BLaER1 (cell line): ENCODE measurements around the gene ACVR2B.

Source experiments
- H3K27ac ChIP-seq: shearing (Covaris generic); formaldehyde crosslinking; 2 replicates; pipeline ENCODE4 v1.8.1; 2022
- H3K27me3 ChIP-seq: shearing (Covaris generic); formaldehyde crosslinking; 2 replicates; pipeline ENCODE4 v1.8.1; 2022
- H3K36me3 ChIP-seq: shearing (Covaris generic); formaldehyde crosslinking; 2 replicates; pipeline ENCODE4 v1.8.1; 2022
- H3K4me1 ChIP-seq: shearing (Covaris generic); formaldehyde crosslinking; 2 replicates; pipeline ENCODE4 v1.8.1; 2022
- H3K4me2 ChIP-seq: shearing (Covaris generic); formaldehyde crosslinking; 2 replicates; pipeline ENCODE4 v1.8.1; 2022
- H3K4me3 ChIP-seq: shearing (Covaris generic); formaldehyde crosslinking; 2 replicates; pipeline ENCODE4 v1.8.1; 2022
- H3K9ac ChIP-seq: shearing (Covaris generic); formaldehyde crosslinking; 2 replicates; pipeline ENCODE4 v1.8.1; 2022
- H3K9me3 ChIP-seq: shearing (Covaris generic); formaldehyde crosslinking; 2 replicates; pipeline ENCODE4 v1.8.1; 2022
- H4K20me1 ChIP-seq: shearing (Covaris generic); formaldehyde crosslinking; 2 replicates; pipeline ENCODE4 v1.8.1; 2022
- Cebpa-rat ChIP-seq: shearing (Covaris generic); IDR thresholded peaks from 2 replicates; pipeline ENCODE4 v1.8.1; 2022

The ACVR2B gene

DNA sequence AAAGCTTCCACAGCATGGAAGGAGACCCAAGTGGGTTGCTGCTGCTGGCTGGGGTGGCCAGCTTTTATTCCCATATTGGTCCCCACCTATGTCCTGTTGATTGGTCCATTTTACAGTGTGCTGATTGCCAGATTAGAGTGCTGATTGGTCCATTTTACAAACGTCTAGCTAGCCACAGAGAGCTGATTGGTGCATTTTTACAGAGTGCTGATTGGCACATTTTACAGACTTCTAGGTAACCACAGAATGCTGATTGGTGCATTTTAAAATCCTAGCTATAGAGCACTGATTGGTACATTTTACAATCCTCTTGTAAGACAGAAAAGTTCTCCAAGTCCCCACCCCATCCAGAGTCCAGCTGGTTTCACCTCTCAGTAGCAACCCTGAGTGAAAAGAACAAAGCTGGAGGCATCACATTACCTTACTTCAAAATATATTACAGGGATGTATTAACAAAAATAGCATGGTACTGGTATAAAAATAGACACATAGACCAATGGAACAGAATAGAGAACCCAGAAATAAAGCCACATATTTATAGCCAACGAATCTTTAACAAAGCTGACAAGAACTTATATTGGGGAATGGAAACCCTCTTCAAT is 7.5 kb upstream of the ACVR2B start:
- Histone ChIP-seq H3K4me1 (peaks cover 7% of the 10 kb centered on the region), H3K4me2 (no peak overlapping the region), H3K36me3 (no peaks in the 10 kb centered on the region), H3K9me3 (peaks cover 31% of the 10 kb centered on the region), H3K27me3 (no peaks in the 10 kb centered on the region), H4K20me1 (no peaks in the 10 kb centered on the region), H3K27ac (no peak overlapping the region), H3K4me3 (no peak overlapping the region), H3K9ac (no peak overlapping the region)
- TF ChIP-seq Cebpa-rat, result no peak

DNA sequence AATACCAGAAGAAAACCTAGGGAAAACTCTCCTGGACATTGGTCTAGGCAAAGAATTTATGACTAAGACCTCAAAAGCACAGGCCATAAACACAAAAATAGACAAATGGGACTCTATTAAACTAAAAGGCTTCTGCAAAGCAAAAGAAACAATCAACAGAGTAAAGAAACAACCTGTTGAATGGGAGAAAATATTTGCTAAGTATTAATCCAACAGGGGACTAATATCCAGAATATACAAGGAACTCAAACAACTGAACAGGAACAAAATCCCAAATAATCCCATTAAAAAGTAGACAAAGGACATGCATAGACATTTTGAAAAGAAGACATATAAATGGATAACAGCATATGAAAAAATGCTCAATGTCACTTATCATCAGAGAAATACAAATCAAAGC is 6.9 kb upstream of the ACVR2B start:
- H3K4me2 ChIP-seq, result no peak overlapping the region
- no peaks in the 10 kb centered on the region for H3K27me3 ChIP-seq
- peaks cover 34% of the 10 kb centered on the region for H3K9me3 ChIP-seq
- no peaks in the 10 kb centered on the region for H4K20me1 ChIP-seq
- peaks cover under 1% of the 10 kb centered on the region; the same call in 1 of the 2 replicates for H3K4me1 ChIP-seq
- no peak overlapping the region for H3K9ac ChIP-seq
- H3K36me3 ChIP-seq, result no peaks in the 10 kb centered on the region
- H3K27ac ChIP-seq, result no peak overlapping the region
- H3K4me3 ChIP-seq, result no peak overlapping the region
- TF ChIP-seq Cebpa-rat, result no peak

DNA sequence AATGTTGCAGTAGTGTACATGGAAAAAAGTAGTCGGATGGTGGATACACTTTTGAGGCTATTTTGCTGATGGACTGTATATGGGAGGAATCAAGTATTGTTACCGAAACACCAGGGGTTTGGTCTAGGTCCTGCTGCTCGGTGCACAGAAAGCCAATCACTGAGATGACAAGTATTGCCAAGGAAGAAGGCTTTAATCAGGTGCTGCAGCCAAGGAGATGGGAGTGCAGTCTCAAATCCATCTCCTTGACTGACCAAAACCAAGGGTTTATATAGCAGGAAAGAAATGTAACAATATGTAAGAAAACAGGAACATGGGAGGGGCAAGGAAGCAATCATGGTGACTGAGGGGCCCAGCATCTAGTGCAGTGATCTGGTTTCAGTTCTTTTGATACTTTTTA is 2.8 kb upstream of the ACVR2B start:
- H3K36me3 ChIP-seq, result no peaks in the 10 kb centered on the region
- no peak overlapping the region for H3K9ac ChIP-seq
- peaks cover 9% of the 10 kb centered on the region for H3K4me1 ChIP-seq
- H4K20me1 ChIP-seq, result peaks cover 10% of the 10 kb centered on the region
- H3K4me2 ChIP-seq, result no peak overlapping the region
- H3K9me3 ChIP-seq, result peaks cover 21% of the 10 kb centered on the region
- no peak overlapping the region for H3K4me3 ChIP-seq
- no peak overlapping the region for H3K27ac ChIP-seq
- no peak for TF ChIP-seq Cebpa-rat
- H3K27me3 ChIP-seq, result no peaks in the 10 kb centered on the region

DNA sequence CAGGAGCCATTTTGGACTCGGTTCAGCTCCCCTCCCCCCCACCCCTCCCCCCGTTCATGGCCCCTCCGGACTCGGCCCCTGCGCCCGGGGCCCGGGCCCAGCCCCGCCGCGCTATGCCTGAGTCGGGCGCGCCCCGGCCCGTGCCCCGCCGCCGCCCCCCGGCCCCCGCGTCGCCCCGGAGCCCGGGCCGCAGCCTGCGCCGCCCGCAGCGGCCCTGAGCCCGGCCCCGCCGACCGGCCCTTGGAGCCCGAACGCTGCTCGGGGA is 155 bp downstream of the ACVR2B start:
- Histone ChIP-seq H3K27me3 (no peaks in the 10 kb centered on the region), H4K20me1 (peaks cover 40% of the 10 kb centered on the region), H3K27ac (peak overlapping the region; percentile 99), H3K4me3 (peak overlapping the region; percentile 97), H3K9me3 (peaks cover 17% of the 10 kb centered on the region), H3K36me3 (peaks cover 10% of the 10 kb centered on the region; the same call in 1 of the 2 replicates), H3K4me2 (peak overlapping the region; percentile 98), H3K4me1 (peaks cover 16% of the 10 kb centered on the region), H3K9ac (peak overlapping the region; percentile 99)
- TF ChIP-seq Cebpa-rat, result no peak

DNA sequence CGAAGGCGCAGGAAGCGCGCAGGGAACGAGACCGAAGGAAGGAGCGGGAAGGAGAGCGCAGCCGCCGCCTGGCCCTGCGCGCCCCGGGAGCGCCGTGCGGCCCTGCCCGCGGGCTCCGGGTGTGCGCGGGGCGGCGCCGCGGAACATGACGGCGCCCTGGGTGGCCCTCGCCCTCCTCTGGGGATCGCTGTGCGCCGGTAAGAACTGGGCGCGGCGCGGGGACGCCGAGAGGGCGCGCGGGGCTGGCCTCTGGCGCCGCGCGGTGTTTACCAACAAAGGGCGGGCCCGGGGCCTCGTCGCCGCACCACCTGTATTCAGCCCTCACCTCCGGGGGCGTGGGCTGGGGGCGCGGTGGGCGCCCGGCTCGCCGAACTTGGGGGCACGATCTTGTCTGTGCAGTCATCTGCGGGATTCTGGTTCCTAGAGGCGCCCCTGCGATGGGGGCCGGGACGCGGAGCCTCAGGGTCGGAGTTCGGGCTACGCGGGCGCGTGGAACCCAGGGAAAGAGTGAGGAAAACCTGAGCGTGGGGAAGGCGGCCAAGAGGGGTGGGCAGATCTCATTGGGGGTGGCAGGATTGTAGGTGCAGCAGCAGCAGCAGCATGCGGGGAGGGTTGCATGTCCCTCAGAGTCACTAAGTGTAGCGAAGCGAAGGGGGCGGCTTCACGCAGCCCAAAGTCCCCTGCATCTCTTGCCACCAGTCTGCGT is 641 bp downstream of the ACVR2B start:
- Histone ChIP-seq H3K9me3 (peaks cover 17% of the 10 kb centered on the region), H3K4me2 (peak overlapping the region; percentile 98), H3K9ac (peak overlapping the region; percentile 99), H3K27ac (peak overlapping the region; percentile 99), H4K20me1 (peaks cover 44% of the 10 kb centered on the region), H3K4me3 (peak overlapping the region; percentile 97), H3K36me3 (peaks cover 10% of the 10 kb centered on the region; the same call in 1 of the 2 replicates), H3K4me1 (peaks cover 18% of the 10 kb centered on the region), H3K27me3 (no peaks in the 10 kb centered on the region)
- no peak for TF ChIP-seq Cebpa-rat

DNA sequence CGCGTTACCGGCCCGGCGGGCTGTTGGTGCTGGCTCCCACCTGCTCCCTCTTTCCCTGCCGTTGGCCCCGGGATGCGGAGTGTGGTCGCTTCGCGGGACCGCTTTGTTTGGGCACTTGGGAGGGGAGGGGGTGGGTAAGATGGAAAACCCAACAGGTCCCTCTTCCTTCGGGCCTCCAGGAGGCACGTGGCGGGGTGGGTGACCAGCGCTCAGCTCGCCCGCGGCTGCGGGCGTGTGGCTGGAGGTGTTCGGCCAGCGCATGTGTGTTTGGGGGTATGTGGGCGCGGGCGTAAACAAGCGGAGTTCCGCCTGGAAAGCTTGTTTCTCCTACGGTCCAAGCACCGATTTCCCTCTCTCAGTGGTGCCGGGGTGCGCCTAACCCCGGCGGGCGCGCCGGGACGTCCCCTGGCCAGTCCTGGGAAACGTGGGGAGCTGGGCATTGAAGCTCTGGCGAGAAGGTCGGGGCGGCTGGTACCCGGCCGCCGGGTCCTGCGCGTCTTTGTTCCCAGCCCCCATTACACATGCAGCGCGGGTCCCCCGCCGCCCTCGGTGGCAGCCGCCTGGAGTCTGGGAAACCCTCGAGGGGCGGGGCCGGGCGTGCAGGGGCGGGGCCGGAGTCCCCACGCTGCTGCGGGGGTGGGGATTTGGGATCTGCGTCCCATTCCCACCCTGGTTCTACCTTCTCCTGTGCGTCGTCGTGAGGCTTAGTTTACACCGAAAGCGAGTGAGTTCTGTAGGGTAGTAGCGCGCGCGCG is 1.4 kb downstream of the ACVR2B start:
- peaks cover 52% of the 10 kb centered on the region for H4K20me1 ChIP-seq
- peaks cover 25% of the 10 kb centered on the region for H3K4me1 ChIP-seq
- H3K4me3 ChIP-seq, result peak overlapping the region; percentile 97
- H3K9me3 ChIP-seq, result peaks cover 17% of the 10 kb centered on the region
- H3K36me3 ChIP-seq, result peaks cover 15% of the 10 kb centered on the region; the same call in 1 of the 2 replicates
- H3K27me3 ChIP-seq, result no peaks in the 10 kb centered on the region
- no peak for TF ChIP-seq Cebpa-rat
- peak overlapping the region; percentile 99 for H3K27ac ChIP-seq
- peak overlapping the region; percentile 99 for H3K9ac ChIP-seq
- H3K4me2 ChIP-seq, result peak overlapping the region; percentile 98

DNA sequence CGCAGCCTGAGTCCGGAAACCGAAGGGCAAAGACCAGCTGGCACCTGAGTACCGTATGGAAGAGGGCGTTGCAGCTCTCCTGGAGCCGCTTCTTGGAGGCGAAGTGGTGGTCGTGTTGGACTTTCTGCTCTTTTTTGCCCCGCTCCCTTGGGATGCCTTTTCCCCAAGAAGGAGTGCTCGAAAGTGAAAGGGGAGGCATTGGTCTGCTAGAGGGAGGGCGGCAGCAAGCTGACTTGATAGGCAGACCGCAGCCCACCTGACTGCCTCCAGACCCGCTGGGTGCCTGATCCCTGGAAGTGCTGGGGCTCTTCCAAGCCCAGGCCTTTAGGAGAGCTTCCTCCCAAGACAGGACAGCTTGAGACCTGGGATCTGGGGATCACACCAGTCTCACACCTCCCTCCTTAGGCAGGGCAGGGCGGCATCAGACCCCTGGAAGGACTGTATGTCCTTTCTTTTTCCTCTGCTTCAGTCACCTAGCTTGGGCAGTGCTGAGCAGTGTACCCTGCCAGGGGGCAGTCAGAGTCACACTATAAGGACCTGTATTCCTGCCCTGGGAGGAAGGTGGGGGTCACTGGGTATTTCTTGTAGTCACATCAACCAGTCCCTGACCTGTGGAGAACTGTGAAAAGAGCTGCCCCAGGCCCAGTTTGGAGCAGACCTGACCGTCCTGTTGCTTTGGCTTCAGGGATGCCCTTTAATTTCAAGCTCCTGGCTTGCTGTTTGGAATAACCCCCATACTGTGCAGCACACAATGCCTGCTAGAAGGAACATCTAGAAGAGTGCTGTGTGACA is 2.1 kb downstream of the ACVR2B start:
- peak overlapping the region; percentile 97 for H3K4me3 ChIP-seq
- peak overlapping the region; percentile 99; the same call in 1 of the 2 replicates for H3K27ac ChIP-seq
- peaks cover 33% of the 10 kb centered on the region for H3K4me1 ChIP-seq
- no peaks in the 10 kb centered on the region for H3K27me3 ChIP-seq
- peaks cover 11% of the 10 kb centered on the region for H3K9me3 ChIP-seq
- TF ChIP-seq Cebpa-rat, result no peak
- peak overlapping the region; percentile 99 for H3K9ac ChIP-seq
- peak overlapping the region; percentile 98 for H3K4me2 ChIP-seq
- H4K20me1 ChIP-seq, result peaks cover 59% of the 10 kb centered on the region
- peaks cover 23% of the 10 kb centered on the region for H3K36me3 ChIP-seq

DNA sequence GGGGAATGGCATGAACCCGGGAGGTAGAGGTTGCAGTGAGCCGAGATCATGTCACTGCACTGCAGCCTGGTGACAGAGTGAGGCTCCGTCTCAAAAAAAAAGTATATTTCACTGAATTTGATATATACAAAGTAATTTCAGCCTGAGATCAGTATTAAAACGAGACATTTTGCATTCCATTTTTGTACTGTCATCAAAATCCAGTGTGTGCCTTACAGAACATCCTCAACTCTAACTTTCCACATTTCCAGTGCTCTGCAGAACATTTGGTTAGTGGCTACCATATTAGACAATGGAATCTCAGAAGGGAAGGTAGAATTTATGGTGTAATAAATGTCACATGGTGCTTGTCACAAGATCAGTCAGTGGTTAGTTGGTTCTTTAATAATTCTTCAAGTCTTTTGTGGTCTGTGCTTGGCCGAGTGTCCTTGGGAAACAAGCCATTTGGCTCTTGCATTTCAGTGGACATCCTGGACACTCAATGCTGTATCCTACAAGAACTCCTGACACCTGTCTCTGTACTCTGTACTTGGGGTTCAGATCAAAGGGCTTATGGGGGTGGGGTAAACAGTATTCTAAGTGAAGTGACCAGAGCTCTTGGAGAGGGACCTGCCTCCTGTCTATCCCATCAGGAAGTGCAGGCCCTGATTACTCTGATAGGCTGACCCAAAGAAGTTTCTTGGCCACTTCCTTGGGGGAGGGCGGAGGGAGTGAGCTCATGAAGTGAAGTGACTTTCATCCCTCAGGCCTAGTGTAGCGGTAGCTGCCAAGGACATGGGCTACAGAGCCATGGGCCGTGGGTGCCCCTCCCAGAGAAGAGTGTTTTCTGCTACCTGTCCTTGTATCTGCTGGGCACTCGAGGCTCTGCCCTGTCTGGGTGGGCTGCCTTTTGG is 3.7 kb downstream of the ACVR2B start:
- Histone ChIP-seq H3K27ac (no peak overlapping the region), H3K4me1 (peaks cover 38% of the 10 kb centered on the region), H3K36me3 (peaks cover 29% of the 10 kb centered on the region), H3K27me3 (no peaks in the 10 kb centered on the region), H4K20me1 (peaks cover 75% of the 10 kb centered on the region), H3K9ac (no peak overlapping the region), H3K9me3 (peaks cover 5% of the 10 kb centered on the region), H3K4me2 (no peak overlapping the region), H3K4me3 (no peak overlapping the region)
- no peak for TF ChIP-seq Cebpa-rat
